Activated naive CD8-positive, alpha-beta T cell treated with anti-CD3 and anti-CD28 coated beads, Interleukin-2, amount 50 U/mL, for 24 hours (primary cell): ENCODE measurements around the gene MSI2.

ENCODE experiments used
- ATAC-seq: fragments of 150-1000 bp; cut with Tn5 transposase; one replicate; pipeline ENCODE4 v1.10.0; 2021
- DNase-seq: peaks from one replicate; pipeline ENCODE4 v3.0.0; 2021
- H3K27ac Mint-ChIP-seq: one replicate; pipeline ENCODE4 v1.8.0; 2021; ENCODE audit warnings: mild to moderate bottlenecking, mixed read lengths
- H3K27me3 Mint-ChIP-seq: one replicate; pipeline ENCODE4 v1.8.0; 2021; ENCODE audit warnings: mixed read lengths
- H3K36me3 Mint-ChIP-seq: one replicate; pipeline ENCODE4 v1.8.0; 2021; ENCODE audit warnings: low read depth, mixed read lengths
- H3K4me1 Mint-ChIP-seq: one replicate; pipeline ENCODE4 v1.8.0; 2021; ENCODE audit warnings: mixed read lengths
- H3K4me3 Mint-ChIP-seq: one replicate; pipeline ENCODE4 v1.8.0; 2021; ENCODE audit warnings: mild to moderate bottlenecking, moderate library complexity, mixed read lengths
- H3K9me3 Mint-ChIP-seq: one replicate; pipeline ENCODE4 v1.8.0; 2021; ENCODE audit warnings: mixed read lengths

MSI2 gene

DNA sequence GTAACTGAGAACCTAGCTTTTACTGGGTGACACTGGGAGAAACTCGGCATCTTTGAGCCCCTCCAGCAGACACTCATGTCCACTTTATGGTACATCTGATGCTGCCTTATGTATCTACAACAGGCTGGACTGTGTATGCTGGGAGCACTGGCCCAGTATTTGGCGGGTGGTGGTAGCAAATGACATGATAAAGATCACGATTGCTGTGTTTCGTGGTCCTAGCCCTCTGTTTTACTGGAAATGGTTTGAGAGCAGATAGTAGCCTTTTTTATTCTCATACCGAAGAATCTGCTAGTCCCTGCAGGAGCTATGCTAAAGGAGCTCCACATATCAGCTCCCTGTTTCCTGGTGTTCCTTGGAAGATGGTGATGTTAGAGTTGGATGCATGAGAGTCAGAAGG lies 338.4 kb downstream of the MSI2 start:
- no peaks in the 10 kb centered on the region for H3K9me3 Mint-ChIP-seq
- H3K36me3 Mint-ChIP-seq, result peaks cover 12% of the 10 kb centered on the region

DNA sequence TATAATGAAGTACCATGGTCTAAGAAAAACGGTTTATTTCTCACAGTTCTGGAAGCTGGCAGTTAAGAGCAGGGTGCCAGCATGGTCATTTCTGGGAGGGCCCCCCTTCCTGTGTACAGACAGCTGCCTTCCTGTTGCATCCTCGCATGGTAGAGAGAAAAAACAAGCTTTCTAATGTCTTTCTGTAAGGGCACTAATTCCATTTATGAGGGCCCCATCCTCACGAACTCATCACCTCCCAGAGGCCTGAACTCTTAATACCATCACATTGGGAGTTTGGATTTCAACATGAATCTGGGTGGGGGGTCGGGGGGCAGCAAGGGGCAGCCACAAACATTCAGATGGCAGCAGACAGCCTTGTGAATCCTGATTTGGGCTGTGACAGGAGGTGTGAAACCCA lies 339.1 kb downstream of the MSI2 start:
- ATAC-seq (no peak), DNase-seq (no peak)
- H3K4me3 Mint-ChIP-seq, result no peak overlapping the region
- H3K9me3 Mint-ChIP-seq, result no peaks in the 10 kb centered on the region
- peaks cover 29% of the 10 kb centered on the region for H3K4me1 Mint-ChIP-seq
- no peaks in the 10 kb centered on the region for H3K27me3 Mint-ChIP-seq
- H3K27ac Mint-ChIP-seq, result no peak overlapping the region
- H3K36me3 Mint-ChIP-seq, result peaks cover 13% of the 10 kb centered on the region

More for the DNA sequence above, 338.4 kb downstream of the MSI2 start:
- Mint-ChIP-seq H3K27ac (no peak overlapping the region), H3K4me3 (no peak overlapping the region), H3K4me1 (peaks cover 22% of the 10 kb centered on the region), H3K27me3 (no peaks in the 10 kb centered on the region)
- ATAC-seq (no peak), DNase-seq (no peak)

DNA sequence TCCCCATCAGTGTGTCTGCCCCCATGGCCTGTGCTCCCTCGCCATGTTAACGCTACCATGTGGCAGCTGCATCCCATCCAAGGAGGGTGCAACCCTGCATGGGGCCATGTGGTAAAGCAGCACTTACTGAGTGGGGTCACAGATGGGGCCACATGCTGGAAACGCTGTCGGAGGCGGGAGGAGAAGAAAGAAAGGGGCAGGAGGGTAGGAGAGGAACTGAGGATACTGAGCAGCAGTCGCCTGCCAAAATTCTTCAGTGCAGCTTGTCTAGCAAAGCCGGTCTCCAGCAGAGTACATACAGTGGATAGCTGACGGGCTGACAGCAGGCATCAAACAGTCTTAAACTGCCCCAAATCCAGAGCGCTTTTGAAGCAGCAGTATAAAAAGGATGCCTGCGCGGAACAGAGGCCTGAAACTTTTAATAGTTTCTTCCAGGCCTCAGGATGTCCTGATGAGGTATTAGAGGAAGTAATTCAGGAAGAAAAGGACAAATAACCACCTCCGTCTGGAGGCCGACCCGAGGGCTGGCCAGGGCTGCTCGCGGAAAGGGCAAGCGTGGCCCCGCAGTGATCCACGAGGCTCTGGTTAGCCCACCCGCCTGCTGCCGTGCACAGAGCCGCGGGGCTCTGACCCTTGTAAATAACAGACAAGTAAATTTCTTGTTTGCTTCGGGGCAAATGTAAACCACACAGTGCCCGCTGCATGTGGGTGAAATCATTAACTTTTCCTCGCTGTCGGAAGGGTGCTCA lies 339.8 kb downstream of the MSI2 start:
- Mint-ChIP-seq H3K4me3 (no peak overlapping the region), H3K27me3 (no peaks in the 10 kb centered on the region), H3K9me3 (no peaks in the 10 kb centered on the region), H3K4me1 (peaks cover 36% of the 10 kb centered on the region), H3K36me3 (peaks cover 16% of the 10 kb centered on the region), H3K27ac (no peak overlapping the region)
- DNase-seq (no peak), ATAC-seq (no peak)

DNA sequence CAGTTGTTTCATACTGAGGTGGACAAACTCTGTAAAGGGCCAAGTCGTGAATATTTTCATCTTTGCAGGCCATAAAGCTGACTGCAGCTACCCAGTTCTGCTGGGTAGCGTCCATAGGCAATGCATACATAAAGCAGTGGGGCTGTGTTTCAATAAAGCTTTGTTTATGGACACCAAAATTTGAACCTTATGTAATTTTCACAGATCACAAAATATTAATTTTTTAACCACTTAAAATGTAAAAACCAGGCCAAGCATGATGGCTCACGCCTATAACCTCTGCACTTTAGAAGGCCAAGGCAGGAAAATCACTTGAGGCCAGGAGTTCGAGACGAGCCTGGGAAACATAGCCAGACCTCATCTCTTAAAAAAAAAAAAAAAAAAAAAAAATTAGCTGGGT lies 340.8 kb downstream of the MSI2 start:
- no peak overlapping the region for H3K27ac Mint-ChIP-seq

DNA sequence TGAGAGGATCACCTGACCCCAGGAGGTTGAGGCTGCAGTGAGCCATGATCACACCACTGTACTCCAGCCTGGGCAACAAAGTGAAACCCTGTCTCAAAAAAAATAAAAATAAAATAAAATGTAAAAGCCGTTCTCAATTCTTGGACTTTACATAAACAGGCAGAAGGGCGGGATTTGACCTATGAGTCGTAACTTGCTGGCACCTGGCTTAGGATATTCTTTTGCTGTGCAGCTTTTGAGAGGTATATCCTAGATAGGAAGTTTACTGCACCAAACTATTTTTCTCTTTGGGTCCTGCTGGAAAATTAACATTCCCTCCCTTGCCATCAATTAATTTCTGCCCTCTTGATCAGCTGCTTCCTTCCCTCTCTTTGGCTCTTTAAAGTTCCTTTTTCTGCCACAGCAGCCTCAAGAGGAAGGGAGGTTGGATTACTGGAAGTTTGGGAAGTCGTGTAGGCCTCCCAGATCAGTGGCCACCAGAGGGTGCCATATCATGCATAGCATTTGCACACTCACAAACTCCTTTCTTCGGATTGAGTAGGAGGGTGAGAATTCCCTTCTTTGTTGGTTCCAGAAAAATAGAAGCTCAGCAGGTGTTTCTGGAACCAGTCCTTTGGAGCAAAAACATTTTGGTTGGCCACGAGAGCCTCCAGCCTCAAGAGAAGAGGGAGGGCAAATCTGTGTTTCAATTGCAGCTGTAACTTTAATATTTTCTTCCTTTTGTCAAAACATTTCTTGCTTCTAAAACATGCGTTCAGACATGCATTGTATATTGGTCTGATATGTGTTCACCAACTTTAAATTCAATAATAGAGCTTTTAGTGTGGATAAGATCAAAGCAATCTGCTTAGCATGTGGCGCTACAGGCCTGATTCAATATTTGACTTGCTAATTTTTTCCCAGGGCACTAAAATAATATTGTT lies 341.5 kb downstream of the MSI2 start:
- no peak overlapping the region for H3K4me3 Mint-ChIP-seq
- peaks cover 16% of the 10 kb centered on the region for H3K36me3 Mint-ChIP-seq
- no peak for ATAC-seq
- H3K27ac Mint-ChIP-seq, result peak overlapping the region; percentile 75
- H3K4me1 Mint-ChIP-seq, result peaks cover 53% of the 10 kb centered on the region
- peak; percentile 50 for DNase-seq
- H3K9me3 Mint-ChIP-seq, result no peaks in the 10 kb centered on the region
- no peaks in the 10 kb centered on the region for H3K27me3 Mint-ChIP-seq

More for the DNA sequence above, 340.8 kb downstream of the MSI2 start:
- no peaks in the 10 kb centered on the region for H3K27me3 Mint-ChIP-seq
- DNase-seq (no peak), ATAC-seq (no peak)
- H3K4me3 Mint-ChIP-seq, result no peak overlapping the region
- H3K4me1 Mint-ChIP-seq, result peaks cover 46% of the 10 kb centered on the region
- H3K9me3 Mint-ChIP-seq, result no peaks in the 10 kb centered on the region
- peaks cover 16% of the 10 kb centered on the region for H3K36me3 Mint-ChIP-seq

DNA sequence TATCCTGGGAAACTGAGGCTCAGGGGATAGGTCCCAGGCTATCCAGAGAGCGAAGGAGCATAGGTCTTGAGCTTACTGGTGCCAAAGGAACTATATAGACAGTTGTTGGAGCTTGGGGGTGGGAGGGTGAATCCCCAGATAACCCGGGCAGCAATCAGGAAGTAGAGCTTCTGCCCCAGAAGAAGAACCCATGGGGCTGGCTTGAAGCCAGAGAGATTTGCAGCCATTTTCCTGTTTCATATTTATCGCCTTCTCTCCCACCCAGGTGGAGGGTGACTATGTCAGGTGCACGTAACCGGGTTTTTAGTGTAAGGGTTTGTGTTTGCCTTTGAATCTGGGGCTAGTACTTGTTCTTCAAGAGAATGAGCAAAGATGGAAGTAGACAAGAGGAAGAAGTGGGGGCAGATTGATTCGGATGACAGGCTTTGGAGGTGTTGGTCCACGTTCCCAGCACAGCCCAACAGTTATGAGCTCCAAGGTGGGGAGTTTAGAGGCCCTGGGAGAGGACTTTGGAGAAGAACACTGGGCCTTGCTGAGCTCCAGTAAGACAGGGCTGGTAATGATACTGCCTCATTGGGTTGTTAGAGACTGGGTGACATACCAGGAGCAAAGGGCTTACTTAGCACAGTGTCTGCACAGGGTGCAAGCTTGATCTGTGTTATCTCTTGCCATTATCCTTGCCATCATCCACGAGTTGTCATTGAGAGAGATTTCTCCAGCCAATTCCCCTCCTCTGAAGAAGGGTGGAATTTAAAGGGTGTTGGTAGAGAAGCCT lies 343.1 kb downstream of the MSI2 start:
- peak overlapping the region; percentile 20 for H3K4me3 Mint-ChIP-seq
- peak overlapping the region; percentile 86 for H3K27ac Mint-ChIP-seq
- H3K27me3 Mint-ChIP-seq, result no peaks in the 10 kb centered on the region
- H3K9me3 Mint-ChIP-seq, result no peaks in the 10 kb centered on the region
- peaks cover 69% of the 10 kb centered on the region for H3K4me1 Mint-ChIP-seq
- no peak for DNase-seq
- peaks cover 14% of the 10 kb centered on the region for H3K36me3 Mint-ChIP-seq
- ATAC-seq, result no peak

DNA sequence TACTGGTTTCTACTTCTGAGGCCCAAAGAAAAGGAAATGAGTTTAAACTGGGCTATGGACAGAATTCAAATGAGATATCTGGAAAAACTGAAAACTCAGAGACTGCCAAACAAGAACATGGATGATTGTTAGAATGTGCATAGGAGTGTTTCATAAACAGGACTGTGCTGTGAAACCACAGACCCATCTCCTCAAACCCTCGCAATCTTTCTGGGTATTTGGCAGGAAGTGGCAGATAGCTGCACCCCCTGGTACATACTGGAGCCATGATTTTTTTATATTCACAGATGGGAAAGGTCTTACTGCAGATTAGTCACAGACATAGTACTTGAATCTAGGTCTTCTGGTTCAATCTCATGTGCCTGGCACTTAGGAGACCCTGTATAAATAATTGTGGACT lies 343.8 kb downstream of the MSI2 start:
- H3K9me3 Mint-ChIP-seq, result no peaks in the 10 kb centered on the region
- H3K27ac Mint-ChIP-seq, result peak overlapping the region; percentile 86
- peaks cover 75% of the 10 kb centered on the region for H3K4me1 Mint-ChIP-seq
- no peaks in the 10 kb centered on the region for H3K27me3 Mint-ChIP-seq
- DNase-seq, result no peak
- H3K4me3 Mint-ChIP-seq, result peak overlapping the region; percentile 20
- peak; percentile 66 for ATAC-seq
- peaks cover 14% of the 10 kb centered on the region for H3K36me3 Mint-ChIP-seq

DNA sequence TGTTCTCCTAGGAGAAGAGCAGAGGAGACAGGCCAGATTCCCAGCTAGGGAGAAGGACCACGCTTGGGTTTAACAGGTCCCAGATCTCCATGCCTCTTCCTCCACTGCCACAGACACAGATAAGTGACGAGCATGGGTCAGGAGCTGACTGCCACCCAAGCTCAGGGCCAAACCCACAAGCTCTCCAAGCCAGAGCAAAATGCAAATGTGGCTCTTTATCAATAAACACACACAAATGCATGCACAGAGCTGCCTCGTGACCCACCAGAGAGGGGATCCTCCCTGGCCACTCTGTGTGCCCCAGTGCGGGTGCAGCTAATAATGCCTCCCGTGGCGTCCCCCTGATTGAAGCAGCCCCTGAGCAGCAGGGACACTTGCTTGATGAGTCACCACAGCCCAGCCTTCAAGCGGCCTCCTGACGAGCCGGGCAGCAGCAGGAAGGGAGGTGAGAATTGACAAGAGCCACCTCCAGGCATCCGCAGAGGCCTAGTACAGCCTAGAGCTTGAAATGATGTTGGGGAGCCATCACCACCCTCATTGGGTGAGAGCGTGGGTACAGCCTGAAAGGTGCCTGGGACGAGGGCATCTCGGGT lies 344.9 kb downstream of the MSI2 start:
- peak overlapping the region; percentile 86 for H3K27ac Mint-ChIP-seq
- H3K36me3 Mint-ChIP-seq, result peaks cover 10% of the 10 kb centered on the region
- no peak for ATAC-seq
- no peaks in the 10 kb centered on the region for H3K9me3 Mint-ChIP-seq
- H3K4me3 Mint-ChIP-seq, result no peak overlapping the region
- H3K27me3 Mint-ChIP-seq, result no peaks in the 10 kb centered on the region
- DNase-seq, result no peak
- peaks cover 87% of the 10 kb centered on the region for H3K4me1 Mint-ChIP-seq

DNA sequence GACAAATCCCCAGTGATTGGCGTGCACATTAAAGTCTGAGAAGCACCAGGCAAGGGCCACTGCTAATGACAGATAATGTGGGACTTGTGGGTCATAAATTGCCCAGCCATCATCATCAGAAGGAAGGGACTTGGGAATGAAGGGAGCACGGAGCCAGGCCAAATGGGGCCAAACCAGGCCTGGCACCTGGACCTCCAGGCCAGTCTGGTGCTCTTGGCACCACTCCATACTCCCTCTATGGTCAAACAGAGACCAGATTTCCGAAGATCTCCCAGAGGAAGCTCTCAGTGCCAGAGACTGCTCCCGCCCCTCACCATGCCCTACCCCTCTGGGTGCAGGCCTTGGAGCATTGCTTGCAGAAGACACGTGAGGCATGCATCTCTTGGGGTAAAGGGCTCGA lies 346.6 kb downstream of the MSI2 start:
- H3K4me3 Mint-ChIP-seq, result no peak overlapping the region
- H3K9me3 Mint-ChIP-seq, result no peaks in the 10 kb centered on the region
- H3K27me3 Mint-ChIP-seq, result no peaks in the 10 kb centered on the region
- ATAC-seq (no peak), DNase-seq (no peak)
- no peak overlapping the region for H3K27ac Mint-ChIP-seq
- H3K4me1 Mint-ChIP-seq, result peaks cover 97% of the 10 kb centered on the region
- peaks cover 4% of the 10 kb centered on the region for H3K36me3 Mint-ChIP-seq

DNA sequence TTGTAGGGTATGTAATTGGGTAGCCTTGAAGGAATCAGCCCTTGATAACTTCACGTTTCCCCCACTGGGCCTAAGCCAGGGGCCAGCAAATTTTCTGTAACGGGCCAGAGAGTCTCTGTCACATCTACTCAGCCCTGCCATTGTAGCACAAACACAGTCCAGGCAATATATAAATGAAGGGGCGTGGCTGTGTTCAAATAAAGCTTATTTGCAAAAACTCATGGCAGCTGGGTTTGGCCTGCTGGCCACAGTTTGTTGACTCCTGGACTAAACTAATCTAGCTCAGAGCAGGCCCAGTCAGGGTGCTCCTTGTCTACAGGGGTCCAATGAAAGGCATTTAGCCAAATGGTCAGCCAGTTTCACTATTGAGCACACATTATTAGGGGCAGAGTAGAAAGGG lies 347.2 kb downstream of the MSI2 start:
- DNase-seq (no peak), ATAC-seq (no peak)
- no peaks in the 10 kb centered on the region for H3K27me3 Mint-ChIP-seq
- peaks cover 4% of the 10 kb centered on the region for H3K36me3 Mint-ChIP-seq
- peak overlapping the region; percentile 93 for H3K27ac Mint-ChIP-seq
- H3K4me3 Mint-ChIP-seq, result no peak overlapping the region
- H3K4me1 Mint-ChIP-seq, result peaks cover 92% of the 10 kb centered on the region
- no peaks in the 10 kb centered on the region for H3K9me3 Mint-ChIP-seq

DNA sequence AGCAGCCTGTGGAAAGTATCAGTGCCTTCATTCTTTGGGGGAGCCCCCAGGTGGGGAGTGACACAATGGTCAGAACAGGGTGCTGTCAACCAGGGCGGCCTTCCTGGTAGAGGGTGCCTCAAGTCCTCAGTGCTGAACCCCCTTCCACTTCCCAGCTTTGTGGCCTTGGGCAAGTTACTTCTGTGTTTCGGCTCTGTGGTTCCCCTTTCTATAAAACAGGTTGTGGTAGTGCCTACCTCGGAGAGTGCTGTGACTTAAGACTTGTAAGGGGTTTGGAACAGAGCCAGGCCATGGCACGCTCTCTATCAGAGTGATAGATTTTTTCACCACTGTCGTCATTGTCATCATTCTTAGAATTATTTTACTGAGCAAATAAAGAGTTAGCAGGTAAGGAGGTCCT lies 347.7 kb downstream of the MSI2 start:
- DNase-seq (peak; percentile 74), ATAC-seq (peak; percentile 61)
- Mint-ChIP-seq H3K4me3 (peak overlapping the region; percentile 39), H3K27me3 (no peaks in the 10 kb centered on the region), H3K27ac (peak overlapping the region; percentile 93), H3K4me1 (peaks cover 90% of the 10 kb centered on the region), H3K36me3 (peaks cover 4% of the 10 kb centered on the region), H3K9me3 (no peaks in the 10 kb centered on the region)

DNA sequence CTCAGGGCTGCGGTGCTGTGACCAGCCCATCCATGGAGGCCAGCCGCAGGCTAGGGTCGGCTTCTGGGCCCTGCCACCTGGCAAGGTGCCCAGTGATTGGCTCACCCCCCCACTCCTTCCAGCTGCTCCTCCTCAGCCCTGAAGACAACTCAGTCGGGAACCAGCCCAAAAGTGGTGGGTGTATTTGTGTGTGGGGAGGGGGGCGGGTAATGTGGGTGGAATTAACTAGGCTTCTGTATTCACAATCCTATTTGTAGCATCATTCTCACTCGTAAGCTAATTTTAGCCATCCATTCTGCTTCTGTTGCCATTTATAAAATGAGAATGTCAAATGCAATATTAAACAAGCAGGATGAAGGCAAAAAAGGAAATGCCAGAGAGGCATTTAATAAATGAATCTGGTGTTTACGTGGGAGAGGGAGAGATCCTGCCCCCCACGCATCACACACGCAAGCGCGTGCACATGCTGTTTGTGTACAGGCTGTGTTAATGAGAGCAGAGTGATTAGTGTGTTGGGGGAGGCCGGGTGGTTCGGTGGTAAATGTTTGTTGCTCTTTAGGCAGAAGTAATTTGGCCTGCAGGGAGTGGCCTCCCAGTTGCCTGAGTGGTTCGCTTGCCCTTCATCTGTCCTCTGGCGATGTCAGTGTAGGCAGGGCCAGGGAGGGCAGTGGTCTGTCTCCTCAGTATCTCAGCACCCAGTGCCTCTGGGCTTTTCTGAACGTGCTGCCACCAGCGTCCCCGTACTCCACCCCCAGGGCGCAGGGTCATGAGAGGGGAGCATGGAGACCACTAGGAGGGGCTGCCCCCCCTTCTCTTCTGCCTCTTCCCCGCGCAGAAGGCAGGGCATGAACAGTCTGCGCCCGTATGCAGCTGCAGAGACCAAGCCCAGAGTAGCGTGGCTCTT lies 348.7 kb downstream of the MSI2 start:
- H3K27me3 Mint-ChIP-seq, result no peaks in the 10 kb centered on the region
- peak overlapping the region; percentile 93 for H3K27ac Mint-ChIP-seq
- no peaks in the 10 kb centered on the region for H3K9me3 Mint-ChIP-seq
- peak overlapping the region; percentile 57 for H3K4me3 Mint-ChIP-seq
- peak; percentile 51 for DNase-seq
- ATAC-seq, result peak; percentile 47
- H3K4me1 Mint-ChIP-seq, result peaks cover 82% of the 10 kb centered on the region
- peaks cover 4% of the 10 kb centered on the region for H3K36me3 Mint-ChIP-seq

DNA sequence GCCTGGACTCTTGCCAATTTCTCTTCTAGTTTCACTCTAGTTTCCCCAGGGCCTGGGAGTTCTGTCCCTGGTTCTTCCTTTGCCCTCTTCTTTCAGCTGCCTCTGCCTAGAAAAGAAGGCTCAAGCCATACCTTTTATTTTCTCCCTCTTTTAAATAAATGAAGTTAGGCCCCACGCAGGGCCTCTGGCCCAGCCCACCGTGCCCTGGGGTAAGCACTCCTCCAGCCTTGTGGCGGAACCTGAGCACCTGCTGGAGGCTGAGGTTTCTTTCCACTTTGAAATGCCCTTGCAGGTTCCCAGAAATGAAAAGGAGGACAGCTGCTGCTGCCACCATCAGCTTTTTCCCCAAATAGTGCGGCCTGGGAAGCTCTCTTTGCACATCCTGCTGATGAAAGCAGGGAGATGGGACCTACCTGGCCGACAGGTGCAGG lies 349.4 kb downstream of the MSI2 start:
- ATAC-seq (no peak), DNase-seq (no peak)
- H3K27me3 Mint-ChIP-seq, result no peaks in the 10 kb centered on the region
- no peaks in the 10 kb centered on the region for H3K9me3 Mint-ChIP-seq
- peak overlapping the region; percentile 57 for H3K4me3 Mint-ChIP-seq
- H3K36me3 Mint-ChIP-seq, result peaks cover under 1% of the 10 kb centered on the region
- peaks cover 77% of the 10 kb centered on the region for H3K4me1 Mint-ChIP-seq
- H3K27ac Mint-ChIP-seq, result peak overlapping the region; percentile 93
